ENCODE measurements around the gene RAB1B. TPM values are rescaled to one million over a fixed set of nuclear protein-coding genes. Genes with fewer than 3 reads are reported as not detected.
"Not testable (repeated sequence)": the region's sequence is repeated elsewhere in the genome, so short reads cannot be mapped to it uniquely, and the experiment has no call there.

RAB1B gene
- total and polyA plus RNA-seq, 3 donors from 2014 or later: 63.2 to 180 (median 107) TPM

GRCh38 chr11:66248903-66249302 lies 19.5 kb upstream of the RAB1B start:
- H3K4me3 ChIP-seq: no peak overlapping the region
- H3K36me3 ChIP-seq (ENCODE audit: low read depth, missing control alignments): no peaks in the 10 kb centered on the region
- DNase-seq: no peak
- WGBS, 2 donors: 88 to 90% methylated on average over 6 of the region's 6 CpGs
- H3K27ac ChIP-seq: no peak overlapping the region
- H3K9me3 ChIP-seq: no peaks in the 10 kb centered on the region
- intact Hi-C loops (cut with DNase I; ENCODE audit: low total_unique reads): no loop called here
- no peaks in the 10 kb centered on the region for H3K27me3 ChIP-seq
- no peaks in the 10 kb centered on the region for H3K4me1 ChIP-seq
- TF ChIP-seq CTCF (IDR thresholded peaks at IDR 0.05) (no peak), POLR2A (IDR thresholded peaks at IDR 0.05) (no peak)

- H3K36me3 ChIP-seq (ENCODE audit: low read depth, missing control alignments): no peaks in the 10 kb centered on the region
- H3K9me3 ChIP-seq: no peaks in the 10 kb centered on the region
- DNase-seq: no peak
- no peak overlapping the region for H3K27ac ChIP-seq
- intact Hi-C loops (cut with DNase I; ENCODE audit: low total_unique reads): no loop called here
- H3K4me3 ChIP-seq: no peak overlapping the region
- no peak for TF ChIP-seq POLR2A (IDR thresholded peaks at IDR 0.05)
- TF ChIP-seq CTCF (IDR thresholded peaks at IDR 0.05): no peak
- H3K4me1 ChIP-seq: no peaks in the 10 kb centered on the region
- 76 to 78% methylated on average over 7 of the region's 7 CpGs for WGBS, 2 donors
- no peaks in the 10 kb centered on the region for H3K27me3 ChIP-seq
These were observed 16.6 kb upstream of the RAB1B start for GRCh38 chr11:66251809-66252208.

DNA sequence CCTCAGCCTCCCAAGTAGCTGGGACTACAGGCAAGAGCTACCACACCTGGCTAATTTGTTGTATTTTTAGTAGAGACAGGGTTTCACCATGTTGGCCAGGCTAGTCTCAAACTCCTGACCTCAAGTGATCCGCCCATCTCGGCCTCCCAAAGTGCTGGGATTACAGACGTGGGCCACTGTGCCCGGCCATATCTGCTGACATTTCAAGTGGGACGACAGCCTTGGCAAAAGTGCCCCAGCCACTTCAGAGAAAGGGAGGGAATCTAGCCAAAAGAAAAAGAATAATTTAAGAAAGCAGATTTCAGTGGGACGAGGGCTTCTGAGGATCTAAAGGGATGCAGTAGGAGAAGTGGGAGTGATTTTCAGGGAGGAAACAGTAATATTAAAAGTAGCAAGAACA lies 15.4 kb upstream of the RAB1B start:
- H3K27ac ChIP-seq; intact Hi-C loops (cut with DNase I; ENCODE audit: low total_unique reads): not testable (repeated sequence)
- 69 to 71% methylated on average over 6 of the region's 6 CpGs for WGBS, 2 donors

GRCh38 chr11:66258473-66258893 lies 10.0 kb upstream of the RAB1B start:
- intact Hi-C loops (cut with DNase I; ENCODE audit: low total_unique reads): no loop called here
- DNase-seq: no peak
- peak overlapping the region; percentile 90 to 94 for H3K4me3 ChIP-seq
- no peaks in the 10 kb centered on the region for H3K36me3 ChIP-seq (ENCODE audit: low read depth, missing control alignments)
- peak overlapping the region; percentile 71 to 82 for H3K27ac ChIP-seq
- TF ChIP-seq POLR2A (IDR thresholded peaks at IDR 0.05): no peak
- TF ChIP-seq CTCF (IDR thresholded peaks at IDR 0.05): peak in 1 of 3 experiments; percentile 3
- WGBS, 2 donors: 2 to 3% methylated on average over 16 to 28 of the region's 28 CpGs
- H3K27me3 ChIP-seq: no peaks in the 10 kb centered on the region
- no peaks in the 10 kb centered on the region for H3K9me3 ChIP-seq
- peaks cover 6% of the 10 kb centered on the region for H3K4me1 ChIP-seq

More for the DNA sequence above, 15.4 kb upstream of the RAB1B start:
- not testable (repeated sequence) for H3K4me3 ChIP-seq; DNase-seq; H3K4me1 ChIP-seq; H3K9me3 ChIP-seq; H3K27me3 ChIP-seq; H3K36me3 ChIP-seq (ENCODE audit: low read depth, missing control alignments)

DNA sequence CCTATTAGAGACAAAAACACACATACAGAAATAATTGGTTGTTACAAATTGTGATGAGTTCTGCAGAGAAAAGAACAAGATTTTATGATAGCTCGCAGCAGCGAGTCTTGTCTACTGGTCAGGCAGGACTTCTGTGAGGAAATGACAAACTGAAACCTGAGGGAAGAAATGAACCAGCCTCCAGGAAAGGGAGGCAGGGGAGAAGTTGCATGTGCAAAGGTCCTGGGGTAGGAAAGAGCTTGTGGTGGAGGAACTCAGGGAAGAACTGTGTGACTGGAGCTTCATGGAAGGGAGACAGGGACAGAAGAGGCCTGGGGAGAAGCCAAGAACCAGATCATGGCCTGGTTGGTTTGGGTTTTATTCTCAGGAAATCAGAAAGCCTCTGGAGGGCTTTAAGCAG lies 9.2 kb upstream of the RAB1B start:
- WGBS, 2 donors: 89 to 93% methylated on average over 2 of the region's 2 CpGs
- TF ChIP-seq POLR2A (IDR thresholded peaks at IDR 0.05) (no peak), CTCF (IDR thresholded peaks at IDR 0.05) (no peak)
- no peaks in the 10 kb centered on the region for H3K27me3 ChIP-seq

More for the DNA sequence above, 9.2 kb upstream of the RAB1B start:
- no peak overlapping the region for H3K27ac ChIP-seq
- intact Hi-C loops (cut with DNase I; ENCODE audit: low total_unique reads): no loop called here
- H3K36me3 ChIP-seq (ENCODE audit: low read depth, missing control alignments): no peaks in the 10 kb centered on the region
- no peak for DNase-seq
- no peak overlapping the region for H3K4me3 ChIP-seq
- H3K4me1 ChIP-seq: peaks cover 6% of the 10 kb centered on the region
- no peaks in the 10 kb centered on the region for H3K9me3 ChIP-seq
